Right lobe of liver (tissue), 4 donors: Measurements from ENCODE around the gene MBNL2.

Source experiments
- POLR2A ChIP-seq: fragments of 450-650 bp; IDR thresholded peaks from one replicate; pipeline ENCODE4 v1.6.1; 2017; ENCODE audit warnings: antibody characterized with exemption, mild to moderate bottlenecking
- TF ChIP-seq, protein P1 (sequence below), 4 donors: fragments of 200-600 bp in 3 of 4; fragments of 450-650 bp in 1 of 4; IDR thresholded peaks; one replicate each; pipeline versions ENCODE4 v1.5.1 to v1.8.0; 2016 to 2022; ENCODE audit warnings: antibody characterized with exemption in 4 of 4, mild to moderate bottlenecking in 2 of 4
- donor health status: DM: no; HTN: no; CAD: no.
- donor health status: DM: no; HTN: no; CAD: no.
- donor health status: DM: no; HTN: yes; CAD: no.

DNA sequence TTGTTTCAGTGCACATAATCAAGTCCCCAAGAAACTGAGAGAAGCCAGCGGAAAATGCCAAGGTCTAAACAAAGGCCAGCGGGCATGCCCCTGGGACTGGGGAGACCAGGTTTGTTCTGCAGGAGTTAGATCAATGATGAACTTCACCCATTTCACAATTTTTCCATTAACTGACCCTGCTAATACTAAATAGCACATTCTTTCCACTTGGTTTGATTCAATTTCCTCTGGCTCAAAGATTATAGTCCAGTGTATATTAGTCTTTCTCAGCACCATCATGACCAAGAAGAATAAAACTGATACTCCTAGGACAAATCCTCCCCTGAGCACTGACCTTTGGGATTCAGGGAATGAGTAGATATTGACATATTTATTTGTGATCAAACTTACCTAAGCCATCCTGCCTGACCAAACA lies 66.4 kb downstream of the MBNL2 start:
- peak; percentile 15 for TF ChIP-seq POLR2A
- TF ChIP-seq, protein P1, sequence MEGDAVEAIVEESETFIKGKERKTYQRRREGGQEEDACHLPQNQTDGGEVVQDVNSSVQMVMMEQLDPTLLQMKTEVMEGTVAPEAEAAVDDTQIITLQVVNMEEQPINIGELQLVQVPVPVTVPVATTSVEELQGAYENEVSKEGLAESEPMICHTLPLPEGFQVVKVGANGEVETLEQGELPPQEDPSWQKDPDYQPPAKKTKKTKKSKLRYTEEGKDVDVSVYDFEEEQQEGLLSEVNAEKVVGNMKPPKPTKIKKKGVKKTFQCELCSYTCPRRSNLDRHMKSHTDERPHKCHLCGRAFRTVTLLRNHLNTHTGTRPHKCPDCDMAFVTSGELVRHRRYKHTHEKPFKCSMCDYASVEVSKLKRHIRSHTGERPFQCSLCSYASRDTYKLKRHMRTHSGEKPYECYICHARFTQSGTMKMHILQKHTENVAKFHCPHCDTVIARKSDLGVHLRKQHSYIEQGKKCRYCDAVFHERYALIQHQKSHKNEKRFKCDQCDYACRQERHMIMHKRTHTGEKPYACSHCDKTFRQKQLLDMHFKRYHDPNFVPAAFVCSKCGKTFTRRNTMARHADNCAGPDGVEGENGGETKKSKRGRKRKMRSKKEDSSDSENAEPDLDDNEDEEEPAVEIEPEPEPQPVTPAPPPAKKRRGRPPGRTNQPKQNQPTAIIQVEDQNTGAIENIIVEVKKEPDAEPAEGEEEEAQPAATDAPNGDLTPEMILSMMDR (IDR thresholded peaks at IDR 0.05): peak in 1 of 4 donors; percentile 54
